ENCODE results near the gene NLRC5.
"Not testable (repeated sequence)": the region's sequence is repeated elsewhere in the genome, so short reads cannot be mapped to it uniquely, and the experiment has no call there.

Gene NLRC5

GRCh38 chr16:57096192-57096591 lies 106.8 kb downstream of the NLRC5 start:
- no peaks in the 10 kb centered on the region for H4K20me1 ChIP-seq (ENCODE audit: insufficient read depth, low read length)
- H3K9ac ChIP-seq (ENCODE audit: low read length) = no peak overlapping the region
- no peak overlapping the region for H3K4me3 ChIP-seq (ENCODE audit: low read depth, low read length, poor library complexity, severe bottlenecking)
- no peaks in the 10 kb centered on the region for H3K9me2 ChIP-seq (ENCODE audit: low read depth, low read length)
- H3K4me2 ChIP-seq (ENCODE audit: low read length) = no peak overlapping the region
- H3K36me3 ChIP-seq (ENCODE audit: insufficient read depth, low read length) = no peaks in the 10 kb centered on the region; the same call in 1 of the 2 replicates
- TF ChIP-seq EZH2 (IDR thresholded peaks at IDR 0.05; ENCODE audit: borderline replicate concordance, low read length) = no peak
- no peak for TF ChIP-seq CTCF (IDR thresholded peaks at IDR 0.05; ENCODE audit: low read length)
- H3K27me3 ChIP-seq (ENCODE audit: insufficient read depth, low read length) = peaks cover 5% of the 10 kb centered on the region; the same call in 1 of the 2 replicates
- no peak overlapping the region for H3K27ac ChIP-seq (ENCODE audit: low read depth, low read length, poor library complexity, severe bottlenecking)
- peaks cover 20% of the 10 kb centered on the region for H3K4me1 ChIP-seq (ENCODE audit: insufficient read depth, low read length, severe bottlenecking)
- no peaks in the 10 kb centered on the region for H3F3A ChIP-seq (ENCODE audit: insufficient read depth, low read length)
- no peak overlapping the region for H2AFZ ChIP-seq (ENCODE audit: low read length)
- H3K79me2 ChIP-seq (ENCODE audit: insufficient read depth, low read length) = no peaks in the 10 kb centered on the region
- no peaks in the 10 kb centered on the region for H3K9me3 ChIP-seq (ENCODE audit: low read length)

- H3K27ac ChIP-seq (ENCODE audit: low read depth, low read length, poor library complexity, severe bottlenecking) = no peak overlapping the region
- H4K20me1 ChIP-seq (ENCODE audit: insufficient read depth, low read length) = no peaks in the 10 kb centered on the region
- no peaks in the 10 kb centered on the region for H3F3A ChIP-seq (ENCODE audit: insufficient read depth, low read length)
- H3K27me3 ChIP-seq (ENCODE audit: insufficient read depth, low read length) = 0 out of 2 replicates have a peak, but pooled peaks cover 5% of the 10 kb centered on the region
- TF ChIP-seq EZH2 (IDR thresholded peaks at IDR 0.05; ENCODE audit: borderline replicate concordance, low read length) (no peak), CTCF (IDR thresholded peaks at IDR 0.05; ENCODE audit: low read length) (no peak)
- no peak overlapping the region for H3K9ac ChIP-seq (ENCODE audit: low read length)
- no peak overlapping the region for H2AFZ ChIP-seq (ENCODE audit: low read length)
- no peaks in the 10 kb centered on the region for H3K36me3 ChIP-seq (ENCODE audit: insufficient read depth, low read length)
- no peaks in the 10 kb centered on the region for H3K9me3 ChIP-seq (ENCODE audit: low read length)
- H3K4me1 ChIP-seq (ENCODE audit: insufficient read depth, low read length, severe bottlenecking) = peaks cover 15% of the 10 kb centered on the region
- no peaks in the 10 kb centered on the region for H3K9me2 ChIP-seq (ENCODE audit: low read depth, low read length)
- no peak overlapping the region for H3K4me2 ChIP-seq (ENCODE audit: low read length)
- no peak overlapping the region for H3K4me3 ChIP-seq (ENCODE audit: low read depth, low read length, poor library complexity, severe bottlenecking)
- no peaks in the 10 kb centered on the region for H3K79me2 ChIP-seq (ENCODE audit: insufficient read depth, low read length)
Observed at GRCh38 chr16:57096793-57097192, 107.4 kb downstream of the NLRC5 start.

- H3K79me2 ChIP-seq (ENCODE audit: insufficient read depth, low read length) = no peaks in the 10 kb centered on the region
- H3K36me3 ChIP-seq (ENCODE audit: insufficient read depth, low read length) = no peaks in the 10 kb centered on the region
- no peaks in the 10 kb centered on the region for H3F3A ChIP-seq (ENCODE audit: insufficient read depth, low read length)
- H3K4me3 ChIP-seq (ENCODE audit: low read depth, low read length, poor library complexity, severe bottlenecking) = no peak overlapping the region
- no peaks in the 10 kb centered on the region for H4K20me1 ChIP-seq (ENCODE audit: insufficient read depth, low read length)
- no peak overlapping the region for H3K9ac ChIP-seq (ENCODE audit: low read length)
- H3K27ac ChIP-seq (ENCODE audit: low read depth, low read length, poor library complexity, severe bottlenecking) = no peak overlapping the region
- no peak for TF ChIP-seq EZH2 (IDR thresholded peaks at IDR 0.05; ENCODE audit: borderline replicate concordance, low read length)
- TF ChIP-seq CTCF (IDR thresholded peaks at IDR 0.05; ENCODE audit: low read length) = no peak
- H3K4me2 ChIP-seq (ENCODE audit: low read length) = no peak overlapping the region
- peaks cover 7% of the 10 kb centered on the region for H3K4me1 ChIP-seq (ENCODE audit: insufficient read depth, low read length, severe bottlenecking)
- H2AFZ ChIP-seq (ENCODE audit: low read length) = no peak overlapping the region
- no peaks in the 10 kb centered on the region for H3K9me3 ChIP-seq (ENCODE audit: low read length)
- H3K27me3 ChIP-seq (ENCODE audit: insufficient read depth, low read length) = 0 out of 2 replicates have a peak, but pooled peaks cover 5% of the 10 kb centered on the region
- H3K9me2 ChIP-seq (ENCODE audit: low read depth, low read length) = no peaks in the 10 kb centered on the region
Observed at GRCh38 chr16:57098188-57098841, 109.0 kb downstream of the NLRC5 start.

GRCh38 chr16:57099965-57100364 lies 110.6 kb downstream of the NLRC5 start:
- H2AFZ ChIP-seq (ENCODE audit: low read length); H3K27me3 ChIP-seq (ENCODE audit: insufficient read depth, low read length); H3K9me3 ChIP-seq (ENCODE audit: low read length); H3F3A ChIP-seq (ENCODE audit: insufficient read depth, low read length); H4K20me1 ChIP-seq (ENCODE audit: insufficient read depth, low read length); H3K9me2 ChIP-seq (ENCODE audit: low read depth, low read length); H3K4me2 ChIP-seq (ENCODE audit: low read length); H3K4me3 ChIP-seq (ENCODE audit: low read depth, low read length, poor library complexity, severe bottlenecking); H3K9ac ChIP-seq (ENCODE audit: low read length); H3K27ac ChIP-seq (ENCODE audit: low read depth, low read length, poor library complexity, severe bottlenecking); H3K4me1 ChIP-seq (ENCODE audit: insufficient read depth, low read length, severe bottlenecking); H3K79me2 ChIP-seq (ENCODE audit: insufficient read depth, low read length); H3K36me3 ChIP-seq (ENCODE audit: insufficient read depth, low read length): not testable (repeated sequence)

All from OCI-LY1 (cell line).